ENCODE data around the gene SP1.

SP1 gene

DNA sequence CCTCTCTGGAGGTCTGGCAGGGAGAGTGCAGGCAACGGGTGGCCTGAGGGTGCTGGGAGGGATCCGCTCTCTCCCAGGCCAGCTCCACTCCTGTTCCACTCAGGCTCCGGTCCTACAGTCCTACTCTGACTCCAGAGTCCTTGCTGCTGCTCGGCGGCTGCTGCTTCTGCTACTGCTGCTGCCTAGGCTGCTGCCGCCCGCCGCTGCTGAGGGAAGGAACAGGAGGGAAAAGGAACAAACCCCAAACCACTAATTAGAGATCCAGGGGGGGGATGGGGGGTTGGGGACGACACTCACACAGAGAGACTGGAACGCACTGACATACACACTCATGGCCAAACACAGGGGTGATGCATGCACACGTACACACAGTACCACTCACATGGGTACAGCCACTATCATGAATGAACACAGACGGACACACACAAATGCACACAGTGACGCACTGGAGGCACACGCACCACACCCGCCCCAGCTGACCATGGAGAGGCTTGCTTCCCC lies 43.7 kb upstream of the SP1 start, which contains the start of gene SP7:
SP7 (minus strand) TSS at position 174 of the 501 bp plus-strand sequence. CDS start 708 bp downstream, outside the sequence.
- Histone ChIP-seq H2AFZ (ENCODE audit: low read length) (no peak within 1 kb of the TSS), H3K4me1 (ENCODE audit: insufficient read depth, low read length, severe bottlenecking) (no peaks in the 10 kb centered on the region), H3K4me2 (ENCODE audit: low read length) (no peak within 1 kb of the TSS), H3K79me2 (ENCODE audit: insufficient read depth, low read length) (no peaks in the 10 kb centered on the region), H3F3A (ENCODE audit: insufficient read depth, low read length) (no peaks in the 10 kb centered on the region), H3K9me3 (ENCODE audit: low read length) (no peaks in the 10 kb centered on the region), H3K27ac (ENCODE audit: low read depth, low read length, poor library complexity, severe bottlenecking) (no peak within 1 kb of the TSS), H3K27me3 (ENCODE audit: insufficient read depth, low read length) (peaks cover 21% of the 10 kb centered on the region), H3K9ac (ENCODE audit: low read length) (no peak within 1 kb of the TSS), H4K20me1 (ENCODE audit: insufficient read depth, low read length) (no peaks in the 10 kb centered on the region), H3K4me3 (ENCODE audit: low read depth, low read length, poor library complexity, severe bottlenecking) (no peak within 1 kb of the TSS), H3K36me3 (ENCODE audit: insufficient read depth, low read length) (no peaks in the 10 kb centered on the region), H3K9me2 (ENCODE audit: low read depth, low read length) (no peaks in the 10 kb centered on the region)
- TF ChIP-seq, protein P1, sequence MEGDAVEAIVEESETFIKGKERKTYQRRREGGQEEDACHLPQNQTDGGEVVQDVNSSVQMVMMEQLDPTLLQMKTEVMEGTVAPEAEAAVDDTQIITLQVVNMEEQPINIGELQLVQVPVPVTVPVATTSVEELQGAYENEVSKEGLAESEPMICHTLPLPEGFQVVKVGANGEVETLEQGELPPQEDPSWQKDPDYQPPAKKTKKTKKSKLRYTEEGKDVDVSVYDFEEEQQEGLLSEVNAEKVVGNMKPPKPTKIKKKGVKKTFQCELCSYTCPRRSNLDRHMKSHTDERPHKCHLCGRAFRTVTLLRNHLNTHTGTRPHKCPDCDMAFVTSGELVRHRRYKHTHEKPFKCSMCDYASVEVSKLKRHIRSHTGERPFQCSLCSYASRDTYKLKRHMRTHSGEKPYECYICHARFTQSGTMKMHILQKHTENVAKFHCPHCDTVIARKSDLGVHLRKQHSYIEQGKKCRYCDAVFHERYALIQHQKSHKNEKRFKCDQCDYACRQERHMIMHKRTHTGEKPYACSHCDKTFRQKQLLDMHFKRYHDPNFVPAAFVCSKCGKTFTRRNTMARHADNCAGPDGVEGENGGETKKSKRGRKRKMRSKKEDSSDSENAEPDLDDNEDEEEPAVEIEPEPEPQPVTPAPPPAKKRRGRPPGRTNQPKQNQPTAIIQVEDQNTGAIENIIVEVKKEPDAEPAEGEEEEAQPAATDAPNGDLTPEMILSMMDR (IDR thresholded peaks at IDR 0.05; ENCODE audit: low read length), result no peak
- TF ChIP-seq EZH2 (IDR thresholded peaks at IDR 0.05; ENCODE audit: borderline replicate concordance, low read length), result no peak

DNA sequence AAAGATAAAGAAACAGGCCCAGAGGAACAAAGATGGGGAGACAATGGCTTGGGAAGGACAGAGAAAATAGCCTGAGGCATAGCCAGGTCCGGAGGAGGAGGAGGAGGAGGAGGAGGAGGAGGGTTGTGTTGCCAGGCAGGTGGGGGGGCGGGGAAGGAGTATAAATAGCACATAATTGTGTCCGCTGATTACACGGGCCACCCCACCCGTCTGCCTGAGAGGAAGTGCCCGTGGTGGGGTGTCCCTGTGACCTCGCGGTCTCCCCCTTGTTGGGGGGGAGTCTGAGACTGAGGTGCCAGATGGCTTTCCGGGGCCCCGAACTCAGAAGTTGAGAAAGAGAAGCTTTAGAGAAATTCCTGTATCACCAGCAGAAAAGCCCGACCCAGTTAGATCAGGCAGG lies 42.0 kb upstream of the SP1 start:
- Histone ChIP-seq H3K9ac (ENCODE audit: low read length) (no peak overlapping the region), H3K36me3 (ENCODE audit: insufficient read depth, low read length) (no peaks in the 10 kb centered on the region), H3F3A (ENCODE audit: insufficient read depth, low read length) (no peaks in the 10 kb centered on the region), H3K9me3 (ENCODE audit: low read length) (no peaks in the 10 kb centered on the region), H3K79me2 (ENCODE audit: insufficient read depth, low read length) (no peaks in the 10 kb centered on the region), H3K9me2 (ENCODE audit: low read depth, low read length) (no peaks in the 10 kb centered on the region), H3K4me1 (ENCODE audit: insufficient read depth, low read length, severe bottlenecking) (no peaks in the 10 kb centered on the region), H3K27me3 (ENCODE audit: insufficient read depth, low read length) (peaks cover 13% of the 10 kb centered on the region), H3K27ac (ENCODE audit: low read depth, low read length, poor library complexity, severe bottlenecking) (no peak overlapping the region), H3K4me3 (ENCODE audit: low read depth, low read length, poor library complexity, severe bottlenecking) (no peak overlapping the region), H4K20me1 (ENCODE audit: insufficient read depth, low read length) (no peaks in the 10 kb centered on the region), H2AFZ (ENCODE audit: low read length) (no peak overlapping the region), H3K4me2 (ENCODE audit: low read length) (no peak overlapping the region)
- TF ChIP-seq, protein P1 (IDR thresholded peaks at IDR 0.05; ENCODE audit: low read length), result no peak
- no peak for TF ChIP-seq EZH2 (IDR thresholded peaks at IDR 0.05; ENCODE audit: borderline replicate concordance, low read length)

DNA sequence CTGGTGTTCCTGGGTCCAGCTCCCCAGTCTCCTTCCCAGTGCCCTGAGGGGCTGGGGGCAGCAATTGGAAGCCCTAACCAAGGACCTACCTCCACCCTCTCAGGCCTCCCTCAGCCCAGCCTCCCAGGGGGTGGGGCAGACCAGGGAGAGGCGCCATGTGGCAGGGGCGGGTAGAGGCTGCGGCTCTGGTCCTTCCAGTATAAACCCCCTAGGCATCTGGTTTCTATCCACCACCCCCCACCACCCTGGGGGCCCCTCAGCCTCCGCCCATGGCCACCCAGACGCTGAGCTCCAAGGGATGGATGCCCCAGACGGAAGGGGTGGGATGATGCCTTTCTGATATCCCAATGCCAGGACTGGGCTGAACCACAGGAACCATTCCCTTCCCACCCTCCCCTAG lies 41.1 kb upstream of the SP1 start:
- Histone ChIP-seq H2AFZ (ENCODE audit: low read length) (no peak overlapping the region), H3K27me3 (ENCODE audit: insufficient read depth, low read length) (peaks cover 13% of the 10 kb centered on the region)

More for the DNA sequence above, 41.1 kb upstream of the SP1 start:
- Histone ChIP-seq H3K36me3 (ENCODE audit: insufficient read depth, low read length) (no peaks in the 10 kb centered on the region), H3K9ac (ENCODE audit: low read length) (no peak overlapping the region), H3K4me2 (ENCODE audit: low read length) (no peak overlapping the region), H3K9me3 (ENCODE audit: low read length) (no peaks in the 10 kb centered on the region), H3K79me2 (ENCODE audit: insufficient read depth, low read length) (no peaks in the 10 kb centered on the region), H3K4me1 (ENCODE audit: insufficient read depth, low read length, severe bottlenecking) (no peaks in the 10 kb centered on the region), H3F3A (ENCODE audit: insufficient read depth, low read length) (no peaks in the 10 kb centered on the region), H3K4me3 (ENCODE audit: low read depth, low read length, poor library complexity, severe bottlenecking) (no peak overlapping the region), H4K20me1 (ENCODE audit: insufficient read depth, low read length) (no peaks in the 10 kb centered on the region), H3K9me2 (ENCODE audit: low read depth, low read length) (no peaks in the 10 kb centered on the region), H3K27ac (ENCODE audit: low read depth, low read length, poor library complexity, severe bottlenecking) (no peak overlapping the region)
- TF ChIP-seq EZH2 (IDR thresholded peaks at IDR 0.05; ENCODE audit: borderline replicate concordance, low read length), result no peak
- TF ChIP-seq, protein P1 (IDR thresholded peaks at IDR 0.05; ENCODE audit: low read length), result no peak
